HepG2 (cell line): ENCODE data around the gene GNB1. TPM values are rescaled to one million over a fixed set of nuclear protein-coding genes. Genes with fewer than 3 reads are reported as not detected.

Experiments used
- ATAC-seq: fragments of 200-7000 bp; cut with Tn5 transposase; 3 replicates; pipeline ENCODE4 v1.9.1; 2020; ENCODE audit warnings: mild to moderate bottlenecking, moderate library complexity
- BruUV-seq: library from RNA; stranded (reverse); fragments of 400-500 nt; replicated peaks from 2 replicates; lab custom pipeline; 2021; lab: Mats Ljungman, UMichigan
- CTCF ChIA-PET: fragments of 300-600 bp; formaldehyde crosslinking; extraction: SDS; loops from one replicate; lab custom pipeline; 2021; ENCODE audit warnings: low total read pairs, inconsistent platforms, low intra/inter-chr PET ratio; lab: Yijun Ruan, JAX
- POLR2A ChIA-PET: fragments of 350-600 bp; sonication (Branson Sonifier 250); formaldehyde crosslinking; loops from one replicate; lab custom pipeline; 2020; ENCODE audit warnings: antibody characterized with exemption, inconsistent platforms; lab: Yijun Ruan, JAX
- DNase-seq: peaks from one replicate; pipeline ENCODE4 v3.0.0-alpha.2; 2015; ENCODE audit warnings: low spot score
- FAIRE-seq: peaks from 3 replicates; lab custom pipeline; 2011; peaks lifted over from hg19 to GRCh38; lab: Jason Lieb, UNC
- H2AFZ ChIP-seq: one replicate; pipeline ENCODE4 v1.6.1; 2011; ENCODE audit warnings: low read length, inconsistent platforms
- H3K27ac ChIP-seq: fragments of 300-600 bp; 3 replicates; pipeline ENCODE4 v1.8.0; 2011; ENCODE audit warnings: mixed run types, mild to moderate bottlenecking, mixed read lengths, low read length, inconsistent platforms; ENCODE audit not compliant: insufficient read depth; ENCODE audit errors: extremely low read length
- H3K27me3 ChIP-seq, 2 experiments: fragments of 200-600 bp in 1 of 2; 2 replicates in 1 of 2; 3 replicates in 1 of 2; pipeline versions ENCODE4 v1.6.0 to v1.8.0; 2011; ENCODE audit warnings: low read length in 2 of 2, mild to moderate bottlenecking in 2 of 2, moderate library complexity in 2 of 2, inconsistent platforms in 1 of 2; ENCODE audit not compliant: insufficient read depth in 2 of 2, control insufficient read depth in 1 of 2
- H3K36me3 ChIP-seq, 2 experiments: fragments of 200-600 bp in 1 of 2; replicated peaks in 1 of 2; 2 replicates in 1 of 2; 3 replicates in 1 of 2; pipeline versions ENCODE4 v1.5.1 to v1.8.0; 2011; ENCODE audit warnings: low read length in 2 of 2, inconsistent platforms in 1 of 2; ENCODE audit not compliant: insufficient read depth in 2 of 2, control insufficient read depth in 1 of 2
- H3K4me1 ChIP-seq: 2 replicates; pipeline ENCODE4 v1.5.1; 2012; ENCODE audit warnings: low read length, inconsistent platforms; ENCODE audit not compliant: insufficient read depth
- H3K4me2 ChIP-seq: 2 replicates; pipeline ENCODE4 v1.6.0; 2011; ENCODE audit warnings: low read depth, low read length, inconsistent platforms
- H3K4me3 ChIP-seq, 3 experiments: fragments of 200-600 bp in 1 of 3; sonication (generic), shearing (Covaris generic) in 1 of 3; replicated peaks in 1 of 3; 2 replicates each; pipeline ENCODE4 v1.5.1; 2011 to 2016; ENCODE audit warnings: low read length in 3 of 3, inconsistent platforms in 2 of 3, low read depth in 2 of 3, mild to moderate bottlenecking in 2 of 3, control low read depth in 1 of 3, mixed read lengths in 1 of 3; ENCODE audit not compliant: insufficient read depth in 1 of 3
- H3K79me2 ChIP-seq: one replicate; pipeline ENCODE4 v1.6.1; 2011; ENCODE audit warnings: low read length, inconsistent platforms; ENCODE audit not compliant: insufficient read depth
- H3K9ac ChIP-seq: 2 replicates; pipeline ENCODE4 v1.6.0; 2011; ENCODE audit warnings: mild to moderate bottlenecking, low read depth, low read length, inconsistent platforms; ENCODE audit not compliant: insufficient read depth
- H3K9me3 ChIP-seq: 2 replicates; pipeline ENCODE4 v1.5.1; 2012; ENCODE audit warnings: mild to moderate bottlenecking, low read length
- H4K20me1 ChIP-seq: 2 replicates; pipeline ENCODE4 v1.6.0; 2011; ENCODE audit warnings: inconsistent platforms, mild to moderate bottlenecking, low read length, moderate library complexity; ENCODE audit not compliant: insufficient read depth
- EZH2 ChIP-seq: conservative IDR thresholded peaks from 2 replicates; pipeline ENCODE4 v1.6.1; 2012; ENCODE audit warnings: mild to moderate bottlenecking, low read depth, low read length, moderate library complexity
- MZF1 ChIP-seq: sonication (generic); formaldehyde crosslinking; IDR thresholded peaks from 2 replicates; pipeline ENCODE4 v1.8.1; 2023; ENCODE audit warnings: mild to moderate bottlenecking, missing genetic modification reagents, borderline replicate concordance
- NCOR1 ChIP-seq: fragments of 200-600 bp; sonication (generic); IDR thresholded peaks from 2 replicates; pipeline ENCODE4 v1.7.0; 2017; ENCODE audit warnings: antibody characterized with exemption, low read length, borderline replicate concordance
- RBFOX2 ChIP-seq: fragments of 200-400 bp; formaldehyde crosslinking; IDR thresholded peaks from 2 replicates; pipeline ENCODE4 v1.6.1; 2017; ENCODE audit warnings: low read depth, mild to moderate bottlenecking, low read length
- SIN3A ChIP-seq: IDR thresholded peaks from 2 replicates; pipeline ENCODE4 v1.6.1; 2011; ENCODE audit warnings: low read depth, mild to moderate bottlenecking, control low read depth, low read length, borderline replicate concordance
- SIN3B ChIP-seq: fragments of 150-350 bp; IDR thresholded peaks from 2 replicates; pipeline ENCODE4 v1.6.1; 2014; ENCODE audit warnings: low read length
- ZKSCAN5 ChIP-seq: sonication (generic); formaldehyde crosslinking; IDR thresholded peaks from 2 replicates; pipeline ENCODE4 v1.5.1; 2020; ENCODE audit warnings: mild to moderate bottlenecking, missing genetic modification reagents
- WGBS: methylation state at CpG from one replicate; pipeline ENCODE4 v1.1.6; 2017; ENCODE audit warnings: low lambda C conversion rate; 5-methylcytosine and 5-hydroxymethylcytosine counted together
- in situ Hi-C: cut with HindIII; loops from 2 replicates; pipeline ENCODE4 v1.10.0; 2017; ENCODE audit warnings: low pct_unique_long_range_greater_than_20kb; ENCODE audit not compliant: extremely low pct_ligation_motif_present
- intact Hi-C: fragments of 100-400 bp; cut with micrococcal nuclease; formaldehyde crosslinking; loops from one replicate; pipeline ENCODE4 v1.10.0; 2022; ENCODE audit not compliant: unreplicated experiment
- polyA plus RNA-seq, 8 experiments: library from polyadenylated mRNA; depleted of rRNA in 3 of 8; stranded (reverse) in 7 of 8; unstranded in 1 of 8; fragments of >200 nt; fragmentation: Illumina TruSeq in 4 of 8; extraction: Trizol in 4 of 8; gene quantifications; 2 replicates each; pipeline versions ENCODE4 v1.2.1 to v1.2.3, GENCODE V29; 2011 to 2016; ENCODE audit warnings: low read depth in 4 of 8, missing spikeins in 1 of 8, mixed read lengths in 1 of 8; ENCODE audit not compliant: insufficient read depth in 1 of 8
- total RNA-seq, 5 experiments: library from RNA; depleted of rRNA; stranded (reverse); fragments of >200 nt; fragmentation: Illumina TruSeq; extraction: Trizol; gene quantifications; 2 replicates each; pipeline ENCODE4 v1.2.3, GENCODE V29; 2016; ENCODE audit warnings: low read depth in 1 of 5
- TF ChIP-seq, protein P1 (sequence below): sonication (generic); formaldehyde crosslinking; IDR thresholded peaks from 2 replicates; pipeline ENCODE4 v1.4.0; 2020; ENCODE audit warnings: missing genetic modification reagents
- TF ChIP-seq, protein P2 (sequence below): IDR thresholded peaks from 2 replicates; pipeline ENCODE4 v1.6.1; 2016
- TF ChIP-seq, protein P3 (sequence below): IDR thresholded peaks from 2 replicates; pipeline ENCODE4 v1.6.1; 2016; ENCODE audit warnings: missing compliant biosample characterization, missing genetic modification reagents, borderline replicate concordance
- TF ChIP-seq, protein P4 (sequence below): sonication (generic); formaldehyde crosslinking; IDR thresholded peaks from 2 replicates; pipeline ENCODE4 v1.4.0; 2020; ENCODE audit warnings: mild to moderate bottlenecking, missing genetic modification reagents

The GNB1 gene
- total and polyA plus RNA-seq, 2 of the 13 experiments (the other 11 are each of a cell fraction or from before 2014, with no cell fraction given) = 66.2 to 327 TPM

DNA sequence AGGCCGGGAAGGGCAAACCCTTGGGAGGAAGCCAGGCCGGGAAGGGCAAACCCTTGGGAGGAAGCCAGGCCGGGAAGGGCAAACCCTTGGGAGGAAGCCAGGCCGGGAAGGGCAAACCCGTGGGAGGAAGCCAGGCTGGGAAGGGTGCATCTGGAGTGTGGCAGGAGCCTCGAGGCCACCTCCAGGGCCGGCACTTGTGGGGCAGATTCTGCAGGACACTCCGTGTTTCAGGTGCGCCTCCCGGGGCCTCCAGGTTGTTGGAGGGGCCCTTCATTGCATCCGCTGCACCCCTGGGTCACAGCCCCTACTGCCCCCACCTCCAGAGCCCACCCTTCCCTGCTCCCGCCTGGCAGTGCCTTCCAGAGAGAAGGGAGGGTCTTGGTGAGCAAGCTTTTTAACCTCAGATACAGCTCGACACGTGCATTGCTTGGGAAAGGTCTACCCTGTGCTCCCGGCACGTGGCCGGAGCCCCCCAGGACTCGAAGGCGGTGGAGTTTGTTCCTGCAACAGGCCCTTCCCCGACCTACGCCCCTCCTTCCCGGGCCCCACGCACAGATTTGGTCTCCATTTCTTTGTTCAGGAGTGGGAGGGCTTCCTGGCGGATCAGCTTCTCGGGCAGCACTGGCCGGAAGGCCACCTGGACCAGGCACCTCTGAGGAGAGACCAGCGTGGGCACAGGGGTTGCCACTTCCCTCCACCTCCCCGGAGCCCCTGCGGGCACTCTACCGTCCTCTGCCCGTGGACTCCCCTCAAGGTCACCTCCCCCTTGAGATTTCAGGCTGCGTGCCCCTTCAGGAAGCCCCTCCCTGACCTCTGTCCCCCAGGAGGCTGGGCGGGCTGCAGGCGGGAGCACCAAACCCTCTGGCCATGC is 37.6 kb upstream of the GNB1 start (continued):
- TF ChIP-seq ZKSCAN5 = no peak

DNA sequence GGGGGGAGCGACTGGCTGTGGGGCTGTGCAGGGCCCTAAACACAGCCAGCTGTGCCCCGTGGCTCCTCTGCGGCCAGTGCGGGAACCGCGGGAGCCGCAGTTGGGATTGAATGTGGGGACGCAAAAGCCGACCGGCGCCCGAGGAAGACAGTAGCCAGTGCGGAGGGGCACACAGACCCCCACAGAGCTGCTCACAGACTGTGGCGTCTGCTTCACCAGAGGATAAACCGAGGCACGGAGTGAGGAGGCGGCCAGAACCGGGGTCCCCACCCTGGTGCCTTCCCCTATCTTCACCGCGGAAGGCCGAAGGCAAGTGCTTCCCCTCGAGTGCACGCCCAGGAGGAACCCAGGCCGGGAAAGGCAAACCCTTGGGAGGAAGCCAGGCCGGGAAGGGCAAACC is 36.9 kb upstream of the GNB1 start:
- Histone ChIP-seq H4K20me1 (no peaks in the 10 kb centered on the region), H3K4me2 (no peak overlapping the region), H3K9ac (no peak overlapping the region), H3K27me3 (peaks cover 26 to 47% of the 10 kb centered on the region in 2 experiments; a peak in 4 of 5 replicates), H3K4me1 (peaks cover 36% of the 10 kb centered on the region), H3K36me3 (no peaks in the 10 kb centered on the region), H3K27ac (no peak overlapping the region), H2AFZ (no peak overlapping the region), H3K9me3 (no peaks in the 10 kb centered on the region), H3K4me3 (no peak overlapping the region), H3K79me2 (no peaks in the 10 kb centered on the region)
- CTCF ChIA-PET = no interaction called here
- WGBS = 59% methylated on average over 14 of the region's 25 CpGs
- in situ Hi-C loops (no loop called here), intact Hi-C loops (no loop called here)
- DNase-seq = no peak
- ATAC-seq = no peak
- no TSS peak for BruUV-seq
- POLR2A ChIA-PET = no interaction called here
- FAIRE-seq = no peak
- TF ChIP-seq, protein P1, sequence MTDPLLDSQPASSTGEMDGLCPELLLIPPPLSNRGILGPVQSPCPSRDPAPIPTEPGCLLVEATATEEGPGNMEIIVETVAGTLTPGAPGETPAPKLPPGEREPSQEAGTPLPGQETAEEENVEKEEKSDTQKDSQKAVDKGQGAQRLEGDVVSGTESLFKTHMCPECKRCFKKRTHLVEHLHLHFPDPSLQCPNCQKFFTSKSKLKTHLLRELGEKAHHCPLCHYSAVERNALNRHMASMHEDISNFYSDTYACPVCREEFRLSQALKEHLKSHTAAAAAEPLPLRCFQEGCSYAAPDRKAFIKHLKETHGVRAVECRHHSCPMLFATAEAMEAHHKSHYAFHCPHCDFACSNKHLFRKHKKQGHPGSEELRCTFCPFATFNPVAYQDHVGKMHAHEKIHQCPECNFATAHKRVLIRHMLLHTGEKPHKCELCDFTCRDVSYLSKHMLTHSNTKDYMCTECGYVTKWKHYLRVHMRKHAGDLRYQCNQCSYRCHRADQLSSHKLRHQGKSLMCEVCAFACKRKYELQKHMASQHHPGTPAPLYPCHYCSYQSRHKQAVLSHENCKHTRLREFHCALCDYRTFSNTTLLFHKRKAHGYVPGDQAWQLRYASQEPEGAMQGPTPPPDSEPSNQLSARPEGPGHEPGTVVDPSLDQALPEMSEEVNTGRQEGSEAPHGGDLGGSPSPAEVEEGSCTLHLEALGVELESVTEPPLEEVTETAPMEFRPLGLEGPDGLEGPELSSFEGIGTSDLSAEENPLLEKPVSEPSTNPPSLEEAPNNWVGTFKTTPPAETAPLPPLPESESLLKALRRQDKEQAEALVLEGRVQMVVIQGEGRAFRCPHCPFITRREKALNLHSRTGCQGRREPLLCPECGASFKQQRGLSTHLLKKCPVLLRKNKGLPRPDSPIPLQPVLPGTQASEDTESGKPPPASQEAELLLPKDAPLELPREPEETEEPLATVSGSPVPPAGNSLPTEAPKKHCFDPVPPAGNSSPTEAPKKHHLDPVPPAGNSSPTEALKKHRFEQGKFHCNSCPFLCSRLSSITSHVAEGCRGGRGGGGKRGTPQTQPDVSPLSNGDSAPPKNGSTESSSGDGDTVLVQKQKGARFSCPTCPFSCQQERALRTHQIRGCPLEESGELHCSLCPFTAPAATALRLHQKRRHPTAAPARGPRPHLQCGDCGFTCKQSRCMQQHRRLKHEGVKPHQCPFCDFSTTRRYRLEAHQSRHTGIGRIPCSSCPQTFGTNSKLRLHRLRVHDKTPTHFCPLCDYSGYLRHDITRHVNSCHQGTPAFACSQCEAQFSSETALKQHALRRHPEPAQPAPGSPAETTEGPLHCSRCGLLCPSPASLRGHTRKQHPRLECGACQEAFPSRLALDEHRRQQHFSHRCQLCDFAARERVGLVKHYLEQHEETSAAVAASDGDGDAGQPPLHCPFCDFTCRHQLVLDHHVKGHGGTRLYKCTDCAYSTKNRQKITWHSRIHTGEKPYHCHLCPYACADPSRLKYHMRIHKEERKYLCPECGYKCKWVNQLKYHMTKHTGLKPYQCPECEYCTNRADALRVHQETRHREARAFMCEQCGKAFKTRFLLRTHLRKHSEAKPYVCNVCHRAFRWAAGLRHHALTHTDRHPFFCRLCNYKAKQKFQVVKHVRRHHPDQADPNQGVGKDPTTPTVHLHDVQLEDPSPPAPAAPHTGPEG (CRISPR knock-in tag) = no peak
- TF ChIP-seq, protein P2, sequence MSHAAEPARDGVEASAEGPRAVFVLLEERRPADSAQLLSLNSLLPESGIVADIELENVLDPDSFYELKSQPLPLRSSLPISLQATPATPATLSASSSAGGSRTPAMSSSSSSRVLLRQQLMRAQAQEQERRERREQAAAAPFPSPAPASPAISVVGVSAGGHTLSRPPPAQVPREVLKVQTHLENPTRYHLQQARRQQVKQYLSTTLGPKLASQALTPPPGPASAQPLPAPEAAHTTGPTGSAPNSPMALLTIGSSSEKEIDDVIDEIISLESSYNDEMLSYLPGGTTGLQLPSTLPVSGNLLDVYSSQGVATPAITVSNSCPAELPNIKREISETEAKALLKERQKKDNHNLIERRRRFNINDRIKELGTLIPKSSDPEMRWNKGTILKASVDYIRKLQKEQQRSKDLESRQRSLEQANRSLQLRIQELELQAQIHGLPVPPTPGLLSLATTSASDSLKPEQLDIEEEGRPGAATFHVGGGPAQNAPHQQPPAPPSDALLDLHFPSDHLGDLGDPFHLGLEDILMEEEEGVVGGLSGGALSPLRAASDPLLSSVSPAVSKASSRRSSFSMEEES (CRISPR knock-in tag) = no peak
- TF ChIP-seq NCOR1 (no peak), EZH2 (no peak), SIN3A (no peak), SIN3B (no peak), RBFOX2 (no peak), MZF1 (no peak)
- TF ChIP-seq, protein P3, sequence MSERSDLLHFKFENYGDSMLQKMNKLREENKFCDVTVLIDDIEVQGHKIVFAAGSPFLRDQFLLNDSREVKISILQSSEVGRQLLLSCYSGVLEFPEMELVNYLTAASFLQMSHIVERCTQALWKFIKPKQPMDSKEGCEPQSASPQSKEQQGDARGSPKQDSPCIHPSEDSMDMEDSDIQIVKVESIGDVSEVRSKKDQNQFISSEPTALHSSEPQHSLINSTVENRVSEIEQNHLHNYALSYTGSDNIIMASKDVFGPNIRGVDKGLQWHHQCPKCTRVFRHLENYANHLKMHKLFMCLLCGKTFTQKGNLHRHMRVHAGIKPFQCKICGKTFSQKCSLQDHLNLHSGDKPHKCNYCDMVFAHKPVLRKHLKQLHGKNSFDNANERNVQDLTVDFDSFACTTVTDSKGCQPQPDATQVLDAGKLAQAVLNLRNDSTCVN (CRISPR knock-in tag) = no peak
- TF ChIP-seq, protein P4, sequence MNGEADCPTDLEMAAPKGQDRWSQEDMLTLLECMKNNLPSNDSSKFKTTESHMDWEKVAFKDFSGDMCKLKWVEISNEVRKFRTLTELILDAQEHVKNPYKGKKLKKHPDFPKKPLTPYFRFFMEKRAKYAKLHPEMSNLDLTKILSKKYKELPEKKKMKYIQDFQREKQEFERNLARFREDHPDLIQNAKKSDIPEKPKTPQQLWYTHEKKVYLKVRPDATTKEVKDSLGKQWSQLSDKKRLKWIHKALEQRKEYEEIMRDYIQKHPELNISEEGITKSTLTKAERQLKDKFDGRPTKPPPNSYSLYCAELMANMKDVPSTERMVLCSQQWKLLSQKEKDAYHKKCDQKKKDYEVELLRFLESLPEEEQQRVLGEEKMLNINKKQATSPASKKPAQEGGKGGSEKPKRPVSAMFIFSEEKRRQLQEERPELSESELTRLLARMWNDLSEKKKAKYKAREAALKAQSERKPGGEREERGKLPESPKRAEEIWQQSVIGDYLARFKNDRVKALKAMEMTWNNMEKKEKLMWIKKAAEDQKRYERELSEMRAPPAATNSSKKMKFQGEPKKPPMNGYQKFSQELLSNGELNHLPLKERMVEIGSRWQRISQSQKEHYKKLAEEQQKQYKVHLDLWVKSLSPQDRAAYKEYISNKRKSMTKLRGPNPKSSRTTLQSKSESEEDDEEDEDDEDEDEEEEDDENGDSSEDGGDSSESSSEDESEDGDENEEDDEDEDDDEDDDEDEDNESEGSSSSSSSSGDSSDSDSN (CRISPR knock-in tag) = no peak
